ENCODE data around the gene KNDC1.
A peak's percentile ranks its signal among the peaks of the same experiment; 100 is the strongest.

The KNDC1 gene

DNA sequence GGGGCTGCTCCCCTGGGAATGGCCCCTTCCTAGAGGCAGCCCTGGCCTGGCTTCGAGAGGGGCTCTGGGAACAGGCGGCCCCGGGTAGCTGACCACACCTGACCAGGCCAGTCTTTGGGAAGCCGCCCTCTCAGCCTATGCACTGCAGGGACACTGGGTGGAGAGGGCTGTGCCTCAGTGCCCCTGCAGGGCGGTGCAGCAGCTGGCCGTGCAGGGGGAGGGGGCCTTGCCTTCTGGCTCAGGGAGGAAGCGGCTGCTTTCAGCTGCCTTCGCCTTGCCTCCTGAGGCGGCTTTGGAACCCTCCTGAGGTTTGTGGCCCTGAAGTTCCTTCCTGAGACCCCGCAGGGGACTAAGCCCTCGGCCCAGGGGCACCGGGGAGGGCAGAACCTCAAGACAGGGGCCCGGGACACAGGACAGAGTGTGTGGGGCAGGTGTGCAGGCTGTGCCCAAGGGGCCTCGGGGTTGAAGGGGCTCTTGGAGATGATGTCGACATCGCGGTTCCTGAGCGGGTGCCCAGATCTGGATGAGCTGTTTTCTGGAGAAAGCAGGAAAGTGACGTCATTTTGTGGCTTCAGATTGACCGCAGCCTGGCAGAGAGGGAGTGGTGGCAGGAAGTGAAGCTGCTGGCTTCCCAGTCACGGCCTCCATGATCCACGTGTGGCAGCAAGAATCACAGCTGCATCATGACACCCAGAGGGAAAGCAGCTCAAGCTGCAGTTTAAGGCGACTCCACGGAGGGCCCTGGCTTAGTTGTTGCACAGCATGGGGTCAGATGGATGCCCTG, 99.0 kb downstream of the KNDC1 start (continued):
- peak; percentile 47; the same call in 1 of the 2 replicates for TF ChIP-seq PATZ1 (tag by site-specific recombination; IDR thresholded peaks at IDR 0.05)
- no peak for TF ChIP-seq ZNF221 (tag by site-specific recombination; IDR thresholded peaks at IDR 0.05; ENCODE audit: borderline replicate concordance)
- TF ChIP-seq KLF1 (tag by site-specific recombination; IDR thresholded peaks at IDR 0.05): no peak
- TF ChIP-seq HOXA7 (CRISPR knock-in tag; IDR thresholded peaks at IDR 0.05; ENCODE audit: borderline replicate concordance): no peak
- 0 out of 2 replicates have a peak, but pooled peaks have one; percentile 52 for TF ChIP-seq ZNF148 (tag by site-specific recombination; IDR thresholded peaks at IDR 0.05; ENCODE audit: borderline replicate concordance)
- TF ChIP-seq ZNF600 (tag by site-specific recombination; IDR thresholded peaks at IDR 0.05): 0 out of 2 replicates have a peak, but pooled peaks have one; percentile 21
- no peak for TF ChIP-seq ZNF184 (tag by site-specific recombination; IDR thresholded peaks at IDR 0.05)
- TF ChIP-seq ZNF48 (tag by site-specific recombination; IDR thresholded peaks at IDR 0.05): no peak
- no peak for TF ChIP-seq ZNF645 (tag by site-specific recombination; IDR thresholded peaks at IDR 0.05)
- TF ChIP-seq ZNF398 (tag by site-specific recombination; IDR thresholded peaks at IDR 0.05): peak; percentile 58
- TF ChIP-seq ZNF629 (tag by site-specific recombination; IDR thresholded peaks at IDR 0.05): peak; percentile 86
- TF ChIP-seq, protein P1, sequence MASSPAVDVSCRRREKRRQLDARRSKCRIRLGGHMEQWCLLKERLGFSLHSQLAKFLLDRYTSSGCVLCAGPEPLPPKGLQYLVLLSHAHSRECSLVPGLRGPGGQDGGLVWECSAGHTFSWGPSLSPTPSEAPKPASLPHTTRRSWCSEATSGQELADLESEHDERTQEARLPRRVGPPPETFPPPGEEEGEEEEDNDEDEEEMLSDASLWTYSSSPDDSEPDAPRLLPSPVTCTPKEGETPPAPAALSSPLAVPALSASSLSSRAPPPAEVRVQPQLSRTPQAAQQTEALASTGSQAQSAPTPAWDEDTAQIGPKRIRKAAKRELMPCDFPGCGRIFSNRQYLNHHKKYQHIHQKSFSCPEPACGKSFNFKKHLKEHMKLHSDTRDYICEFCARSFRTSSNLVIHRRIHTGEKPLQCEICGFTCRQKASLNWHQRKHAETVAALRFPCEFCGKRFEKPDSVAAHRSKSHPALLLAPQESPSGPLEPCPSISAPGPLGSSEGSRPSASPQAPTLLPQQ (tag by site-specific recombination; IDR thresholded peaks at IDR 0.05): peak; percentile 48; the same call in 1 of the 2 replicates
- no peak for TF ChIP-seq HIC1 (tag by site-specific recombination; IDR thresholded peaks at IDR 0.05)
- no peak for TF ChIP-seq MEIS1 (CRISPR knock-in tag; IDR thresholded peaks at IDR 0.05; ENCODE audit: borderline replicate concordance)
- TF ChIP-seq KLF16 (tag by site-specific recombination; IDR thresholded peaks at IDR 0.05): peak; percentile 50; the same call in 1 of the 2 replicates
- no peak for TF ChIP-seq FEZF1 (tag by site-specific recombination; IDR thresholded peaks at IDR 0.05)
- TF ChIP-seq, protein P2, sequence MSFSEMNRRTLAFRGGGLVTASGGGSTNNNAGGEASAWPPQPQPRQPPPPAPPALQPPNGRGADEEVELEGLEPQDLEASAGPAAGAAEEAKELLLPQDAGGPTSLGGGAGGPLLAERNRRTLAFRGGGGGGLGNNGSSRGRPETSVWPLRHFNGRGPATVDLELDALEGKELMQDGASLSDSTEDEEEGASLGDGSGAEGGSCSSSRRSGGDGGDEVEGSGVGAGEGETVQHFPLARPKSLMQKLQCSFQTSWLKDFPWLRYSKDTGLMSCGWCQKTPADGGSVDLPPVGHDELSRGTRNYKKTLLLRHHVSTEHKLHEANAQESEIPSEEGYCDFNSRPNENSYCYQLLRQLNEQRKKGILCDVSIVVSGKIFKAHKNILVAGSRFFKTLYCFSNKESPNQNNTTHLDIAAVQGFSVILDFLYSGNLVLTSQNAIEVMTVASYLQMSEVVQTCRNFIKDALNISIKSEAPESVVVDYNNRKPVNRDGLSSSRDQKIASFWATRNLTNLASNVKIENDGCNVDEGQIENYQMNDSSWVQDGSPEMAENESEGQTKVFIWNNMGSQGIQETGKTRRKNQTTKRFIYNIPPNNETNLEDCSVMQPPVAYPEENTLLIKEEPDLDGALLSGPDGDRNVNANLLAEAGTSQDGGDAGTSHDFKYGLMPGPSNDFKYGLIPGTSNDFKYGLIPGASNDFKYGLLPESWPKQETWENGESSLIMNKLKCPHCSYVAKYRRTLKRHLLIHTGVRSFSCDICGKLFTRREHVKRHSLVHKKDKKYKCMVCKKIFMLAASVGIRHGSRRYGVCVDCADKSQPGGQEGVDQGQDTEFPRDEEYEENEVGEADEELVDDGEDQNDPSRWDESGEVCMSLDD (tag by site-specific recombination; IDR thresholded peaks at IDR 0.05): peak; percentile 56; the same call in 1 of the 2 replicates
- TF ChIP-seq ZNF623 (tag by site-specific recombination; IDR thresholded peaks at IDR 0.05): peak; percentile 25; the same call in 1 of the 2 replicates
- no peak for TF ChIP-seq YY2 (tag by site-specific recombination; IDR thresholded peaks at IDR 0.05)
- no peak for TF ChIP-seq ZNF311 (tag by site-specific recombination; IDR thresholded peaks at IDR 0.05; ENCODE audit: borderline replicate concordance)
- TF ChIP-seq ZNF626 (tag by site-specific recombination; IDR thresholded peaks at IDR 0.05): no peak
- TF ChIP-seq ZNF335 (tag by site-specific recombination; conservative IDR thresholded peaks at IDR 0.05): peak; percentile 19; the same call in 1 of the 2 replicates
- TF ChIP-seq, protein P3, sequence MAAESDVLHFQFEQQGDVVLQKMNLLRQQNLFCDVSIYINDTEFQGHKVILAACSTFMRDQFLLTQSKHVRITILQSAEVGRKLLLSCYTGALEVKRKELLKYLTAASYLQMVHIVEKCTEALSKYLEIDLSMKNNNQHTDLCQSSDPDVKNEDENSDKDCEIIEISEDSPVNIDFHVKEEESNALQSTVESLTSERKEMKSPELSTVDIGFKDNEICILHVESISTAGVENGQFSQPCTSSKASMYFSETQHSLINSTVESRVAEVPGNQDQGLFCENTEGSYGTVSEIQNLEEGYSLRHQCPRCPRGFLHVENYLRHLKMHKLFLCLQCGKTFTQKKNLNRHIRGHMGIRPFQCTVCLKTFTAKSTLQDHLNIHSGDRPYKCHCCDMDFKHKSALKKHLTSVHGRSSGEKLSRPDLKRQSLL (tag by site-specific recombination; IDR thresholded peaks at IDR 0.05): peak; percentile 73; the same call in 1 of the 2 replicates
